DOHH2 (cell line): ENCODE data around the gene CARHSP1.
"Not testable (repeated sequence)": the region's sequence is repeated elsewhere in the genome, so short reads cannot be mapped to it uniquely, and the experiment has no call there.

Experiments used
- EZH2phosphoT487 ChIP-seq: fragments of 200-600 bp; sonication (generic); IDR thresholded peaks from 2 replicates; pipeline ENCODE4 v1.6.1; 2017; ENCODE audit warnings: borderline replicate concordance, mild to moderate bottlenecking, antibody characterized with exemption, low read length, moderate library complexity, mixed read lengths
- TF ChIP-seq, protein P1 (sequence below): fragments of 200-600 bp; sonication (generic); IDR thresholded peaks from one replicate; pipeline ENCODE4 v1.5.1; 2014; ENCODE audit warnings: antibody characterized with exemption, mild to moderate bottlenecking, low read depth, low read length; ENCODE audit not compliant: poor library complexity, severe bottlenecking

DNA sequence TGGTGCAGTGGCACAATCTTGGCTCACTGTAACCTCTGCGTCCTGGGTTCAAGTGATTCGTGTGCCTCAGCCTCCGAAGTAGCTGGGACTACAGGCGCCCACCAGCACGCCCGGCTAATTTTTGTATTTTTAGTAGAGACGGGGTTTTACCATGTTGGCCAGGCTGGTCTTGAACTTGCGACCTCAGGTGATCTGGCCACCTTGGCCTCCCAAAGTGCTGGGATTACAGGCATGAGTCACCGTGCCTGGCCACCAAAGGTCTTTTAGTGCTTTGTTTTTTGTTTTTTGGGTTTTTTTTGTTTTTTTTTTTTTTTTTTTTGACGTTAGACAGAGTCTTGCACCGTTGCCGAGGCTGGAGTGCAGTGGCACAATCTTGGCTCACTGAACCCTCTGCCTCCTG, 65.1 kb downstream of the CARHSP1 start:
- TF ChIP-seq, protein P1, sequence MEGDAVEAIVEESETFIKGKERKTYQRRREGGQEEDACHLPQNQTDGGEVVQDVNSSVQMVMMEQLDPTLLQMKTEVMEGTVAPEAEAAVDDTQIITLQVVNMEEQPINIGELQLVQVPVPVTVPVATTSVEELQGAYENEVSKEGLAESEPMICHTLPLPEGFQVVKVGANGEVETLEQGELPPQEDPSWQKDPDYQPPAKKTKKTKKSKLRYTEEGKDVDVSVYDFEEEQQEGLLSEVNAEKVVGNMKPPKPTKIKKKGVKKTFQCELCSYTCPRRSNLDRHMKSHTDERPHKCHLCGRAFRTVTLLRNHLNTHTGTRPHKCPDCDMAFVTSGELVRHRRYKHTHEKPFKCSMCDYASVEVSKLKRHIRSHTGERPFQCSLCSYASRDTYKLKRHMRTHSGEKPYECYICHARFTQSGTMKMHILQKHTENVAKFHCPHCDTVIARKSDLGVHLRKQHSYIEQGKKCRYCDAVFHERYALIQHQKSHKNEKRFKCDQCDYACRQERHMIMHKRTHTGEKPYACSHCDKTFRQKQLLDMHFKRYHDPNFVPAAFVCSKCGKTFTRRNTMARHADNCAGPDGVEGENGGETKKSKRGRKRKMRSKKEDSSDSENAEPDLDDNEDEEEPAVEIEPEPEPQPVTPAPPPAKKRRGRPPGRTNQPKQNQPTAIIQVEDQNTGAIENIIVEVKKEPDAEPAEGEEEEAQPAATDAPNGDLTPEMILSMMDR, result not testable (repeated sequence)
- TF ChIP-seq EZH2phosphoT487, result not testable (repeated sequence)
